AG04450 (cell line): ENCODE results near the gene PPP1R3G. TPM values are rescaled to one million over a fixed set of nuclear protein-coding genes. Genes with fewer than 3 reads are reported as not detected.

Source experiments
- CTCF ChIA-PET: fragments of 300-600, 350-600 bp; formaldehyde crosslinking; extraction: SDS; loops from one replicate; lab custom pipeline; 2022; ENCODE audit warnings: antibody characterized with exemption, inconsistent platforms; lab: Charles Lee
- POLR2A ChIA-PET: fragments of 350-600 bp; formaldehyde crosslinking; extraction: SDS; loops from one replicate; lab custom pipeline; 2021; ENCODE audit warnings: antibody characterized with exemption, inconsistent platforms; lab: Yijun Ruan, JAX
- DNase-seq: peaks from one replicate; pipeline ENCODE4 v3.0.0-alpha.2; 2011; ENCODE audit warnings: low read depth, low spot score
- H3K27ac ChIP-seq: one replicate; pipeline ENCODE4 v1.5.1; 2012; ENCODE audit warnings: low read depth, low read length, control low read depth
- H3K27me3 ChIP-seq: one replicate; pipeline ENCODE4 v1.6.0; 2012; ENCODE audit warnings: low read length; ENCODE audit not compliant: control insufficient read depth, insufficient read depth
- H3K4me3 ChIP-seq: 2 replicates; pipeline ENCODE4 v1.5.1; 2011; ENCODE audit warnings: mild to moderate bottlenecking, low read depth, low read length, control low read depth
- H3K9me3 ChIP-seq: 2 replicates; pipeline ENCODE4 v1.5.1; 2012; ENCODE audit warnings: low read length; ENCODE audit not compliant: control insufficient read depth, insufficient read depth
- polyA plus RNA-seq: library from polyadenylated mRNA; depleted of rRNA; stranded (reverse); fragments of >200 nt; gene quantifications from 2 replicates; pipeline ENCODE4 v1.2.3, GENCODE V29; 2011
- TF ChIP-seq, protein P1 (sequence below): IDR thresholded peaks from 2 replicates; pipeline ENCODE4 v1.5.1; 2011; ENCODE audit warnings: low read depth, low read length, control low read depth, inconsistent platforms

The PPP1R3G gene
- polyA plus RNA-seq, 1 experiment = 0.11 TPM

DNA sequence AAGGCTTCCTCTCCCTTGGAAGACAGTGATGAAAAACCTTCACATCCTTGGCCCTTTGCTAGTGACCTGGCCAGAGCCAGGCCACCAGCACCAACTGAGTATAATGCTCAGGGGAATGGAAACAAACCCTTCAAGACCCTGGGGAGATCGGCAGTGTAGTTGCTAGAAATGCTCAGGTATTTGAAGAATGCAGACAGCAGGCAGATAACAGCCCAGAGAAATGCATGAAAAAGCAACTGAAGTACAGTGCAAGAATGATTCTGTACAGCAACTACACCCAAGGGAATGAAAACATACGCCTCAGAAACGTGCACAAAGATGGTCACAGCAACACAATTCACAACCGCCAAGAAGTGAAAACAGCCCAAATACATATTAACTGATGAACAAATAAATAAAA lies 41.1 kb downstream of the PPP1R3G start:
- POLR2A ChIA-PET = no interaction called here
- TF ChIP-seq, protein P1, sequence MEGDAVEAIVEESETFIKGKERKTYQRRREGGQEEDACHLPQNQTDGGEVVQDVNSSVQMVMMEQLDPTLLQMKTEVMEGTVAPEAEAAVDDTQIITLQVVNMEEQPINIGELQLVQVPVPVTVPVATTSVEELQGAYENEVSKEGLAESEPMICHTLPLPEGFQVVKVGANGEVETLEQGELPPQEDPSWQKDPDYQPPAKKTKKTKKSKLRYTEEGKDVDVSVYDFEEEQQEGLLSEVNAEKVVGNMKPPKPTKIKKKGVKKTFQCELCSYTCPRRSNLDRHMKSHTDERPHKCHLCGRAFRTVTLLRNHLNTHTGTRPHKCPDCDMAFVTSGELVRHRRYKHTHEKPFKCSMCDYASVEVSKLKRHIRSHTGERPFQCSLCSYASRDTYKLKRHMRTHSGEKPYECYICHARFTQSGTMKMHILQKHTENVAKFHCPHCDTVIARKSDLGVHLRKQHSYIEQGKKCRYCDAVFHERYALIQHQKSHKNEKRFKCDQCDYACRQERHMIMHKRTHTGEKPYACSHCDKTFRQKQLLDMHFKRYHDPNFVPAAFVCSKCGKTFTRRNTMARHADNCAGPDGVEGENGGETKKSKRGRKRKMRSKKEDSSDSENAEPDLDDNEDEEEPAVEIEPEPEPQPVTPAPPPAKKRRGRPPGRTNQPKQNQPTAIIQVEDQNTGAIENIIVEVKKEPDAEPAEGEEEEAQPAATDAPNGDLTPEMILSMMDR = no peak

DNA sequence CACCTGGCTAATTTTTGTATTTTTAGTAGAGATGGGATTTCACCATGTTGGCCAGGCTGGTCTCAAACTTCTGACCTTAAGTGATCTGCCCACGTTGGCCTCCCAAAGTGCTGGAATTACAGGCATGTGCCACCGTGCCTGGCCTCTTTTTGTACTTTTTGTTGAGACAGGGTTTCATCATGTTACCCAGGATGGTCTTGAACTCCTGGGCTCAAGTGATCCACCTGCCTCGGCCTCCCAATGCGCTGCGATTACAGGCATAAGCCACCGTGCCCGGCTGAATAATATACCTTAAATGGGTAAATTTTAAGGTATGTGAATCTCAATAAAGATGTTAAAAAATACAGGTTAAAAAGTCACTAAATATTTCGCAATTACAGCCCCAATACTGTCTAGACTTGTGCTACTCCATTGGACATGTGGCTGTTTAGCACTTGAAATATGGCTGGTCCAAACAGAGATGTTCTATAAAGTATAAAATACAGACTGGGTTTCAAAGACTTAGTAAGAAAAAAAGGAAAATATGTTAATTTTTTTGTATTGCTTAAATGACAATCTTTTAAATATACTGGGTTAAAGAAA lies 42.1 kb downstream of the PPP1R3G start:
- CTCF ChIA-PET = no interaction called here
- TF ChIP-seq, protein P1 = no peak

More for the DNA sequence above, 41.1 kb downstream of the PPP1R3G start:
- CTCF ChIA-PET = interaction anchor here (1.0 to 1.1 kb wide), 2 partner anchors 17 to 23 kb away, joined by 3 read pairs; no protein-coding TSS in a partner anchor
- peak; percentile 16 for DNase-seq
- Histone ChIP-seq H3K4me3 (no peak overlapping the region), H3K27ac (no peak overlapping the region), H3K9me3 (no peaks in the 10 kb centered on the region), H3K27me3 (no peaks in the 10 kb centered on the region)

DNA sequence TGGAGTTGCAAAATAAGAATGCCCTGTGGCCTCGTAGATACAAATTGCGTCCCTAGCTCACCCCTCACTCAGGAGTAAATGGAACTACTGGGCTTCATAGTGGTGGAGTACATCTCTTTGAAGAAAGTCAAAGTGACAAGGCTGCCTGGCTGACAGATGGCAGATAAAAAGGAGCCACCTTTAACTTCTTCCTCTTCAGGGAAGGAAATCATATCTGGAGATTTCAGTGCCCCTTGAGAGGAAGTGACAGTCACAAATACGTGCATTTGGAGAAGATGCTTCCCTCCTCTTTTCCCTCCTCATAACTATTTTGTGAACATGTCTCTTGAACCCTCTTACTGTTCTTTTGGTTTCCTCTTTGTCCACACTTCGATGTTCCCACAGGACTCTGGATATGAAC lies 43.2 kb downstream of the PPP1R3G start:
- no peaks in the 10 kb centered on the region for H3K9me3 ChIP-seq
- H3K4me3 ChIP-seq = no peak overlapping the region
- H3K27ac ChIP-seq = no peak overlapping the region
- TF ChIP-seq, protein P1 = no peak
- no peak for DNase-seq
- ChIA-PET POLR2A (interaction anchor here (0.6 kb wide), 1 partner anchor 125 kb away, joined by 7 read pairs; no protein-coding TSS in a partner anchor), CTCF (interaction anchor here (1.0 kb wide), 1 partner anchor 15 kb away, joined by 3 read pairs; no protein-coding TSS in a partner anchor)
- H3K27me3 ChIP-seq = no peaks in the 10 kb centered on the region

More for the DNA sequence above, 42.1 kb downstream of the PPP1R3G start:
- DNase-seq = no peak
- Histone ChIP-seq H3K27ac (no peak overlapping the region), H3K27me3 (no peaks in the 10 kb centered on the region), H3K9me3 (no peaks in the 10 kb centered on the region), H3K4me3 (no peak overlapping the region)
- POLR2A ChIA-PET = no interaction called here

DNA sequence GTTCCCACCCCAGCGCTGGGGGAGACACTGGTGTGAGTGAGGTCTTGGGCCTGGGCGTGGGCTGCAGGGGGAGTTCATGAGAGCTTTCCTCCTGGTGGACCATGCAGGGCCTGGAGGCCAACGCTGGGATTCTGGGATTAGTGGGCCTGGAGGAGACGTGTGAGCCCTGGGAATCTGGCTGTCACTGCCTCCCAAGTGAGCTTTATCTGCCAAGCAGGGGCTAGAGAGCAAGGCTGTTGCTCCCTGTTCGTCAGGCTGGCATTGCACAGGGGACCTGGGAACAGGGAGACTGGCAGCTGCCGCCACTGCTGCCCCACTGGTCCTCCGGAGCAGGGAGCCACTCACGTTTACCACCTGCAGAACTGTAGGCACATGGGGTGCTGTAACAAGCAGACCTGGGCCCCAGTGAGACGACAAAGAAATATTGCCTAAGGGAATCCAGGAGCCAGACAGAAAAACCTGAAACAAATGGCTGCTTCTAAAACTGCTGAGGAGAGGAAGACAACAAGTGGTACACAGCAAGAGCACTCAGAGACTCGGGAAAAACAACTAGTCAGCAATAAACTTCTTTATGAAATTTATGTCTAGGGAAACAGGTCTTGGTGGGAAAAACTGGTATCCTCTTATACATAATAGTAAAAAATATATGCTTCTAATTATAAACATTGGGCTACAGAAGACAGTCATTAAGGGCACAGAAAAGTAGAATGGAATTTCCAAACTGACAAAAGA lies 45.2 kb downstream of the PPP1R3G start:
- ChIA-PET CTCF (interaction anchor here (0.6 kb wide), 1 partner anchor 73 kb away, joined by 5 read pairs; no protein-coding TSS in a partner anchor), POLR2A (no interaction called here)
- no peak for DNase-seq
- Histone ChIP-seq H3K9me3 (no peaks in the 10 kb centered on the region), H3K4me3 (no peak overlapping the region), H3K27me3 (no peaks in the 10 kb centered on the region), H3K27ac (no peak overlapping the region)
- TF ChIP-seq, protein P1 = no peak

DNA sequence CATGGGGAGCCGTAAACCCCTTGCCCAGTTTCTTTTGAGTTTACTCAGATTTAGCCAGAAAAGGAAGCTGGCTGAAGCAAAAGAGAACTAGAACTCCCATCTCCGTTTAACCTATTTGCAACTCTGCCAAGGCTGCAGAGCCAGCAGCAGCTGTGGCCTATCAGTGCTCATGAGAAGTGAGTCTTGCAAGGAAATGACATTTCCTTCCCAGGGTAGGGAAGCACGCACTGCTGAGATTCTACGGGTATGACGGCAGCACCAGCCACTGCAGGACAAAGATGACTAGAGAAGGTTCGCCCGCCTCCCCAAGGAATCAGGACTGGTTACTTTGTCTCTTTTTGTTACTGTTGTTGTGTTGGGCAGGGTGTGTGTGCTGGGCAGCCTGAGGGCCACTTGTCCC lies 47.6 kb downstream of the PPP1R3G start:
- ChIA-PET CTCF (interaction anchor here (1.1 to 2.0 kb wide), 2 partner anchors 11 to 1414 kb away, joined by 3 to 13 read pairs; no protein-coding TSS in a partner anchor), POLR2A (no interaction called here)
- Histone ChIP-seq H3K9me3 (no peaks in the 10 kb centered on the region), H3K27me3 (no peaks in the 10 kb centered on the region), H3K27ac (peak overlapping the region; percentile 83), H3K4me3 (peak overlapping the region; percentile 34)
- peak; percentile 91 for DNase-seq
- TF ChIP-seq, protein P1 = no peak
